ENCODE results near the gene FBXL16.

DNA sequence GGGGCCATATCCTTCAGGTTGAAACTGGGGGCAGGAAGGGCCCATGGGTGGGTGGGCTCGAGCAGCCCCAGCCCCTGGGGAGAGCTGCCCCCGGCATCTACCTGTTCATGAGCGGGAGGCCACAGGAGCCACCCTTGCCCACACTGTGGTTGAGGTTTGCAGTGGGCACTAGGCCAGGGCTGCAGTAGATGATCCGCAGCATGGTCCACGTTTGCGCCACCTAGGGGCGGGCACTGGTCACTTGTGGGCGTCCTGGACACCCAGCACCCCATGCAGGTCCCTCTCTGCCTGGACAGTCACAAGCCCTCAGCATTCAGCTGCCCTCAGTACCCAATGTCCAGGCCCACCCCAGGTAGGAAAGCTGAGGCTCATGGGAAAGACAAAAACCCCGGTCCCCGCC is 19.6 kb downstream of the FBXL16 start:
- TF ChIP-seq, protein P1, sequence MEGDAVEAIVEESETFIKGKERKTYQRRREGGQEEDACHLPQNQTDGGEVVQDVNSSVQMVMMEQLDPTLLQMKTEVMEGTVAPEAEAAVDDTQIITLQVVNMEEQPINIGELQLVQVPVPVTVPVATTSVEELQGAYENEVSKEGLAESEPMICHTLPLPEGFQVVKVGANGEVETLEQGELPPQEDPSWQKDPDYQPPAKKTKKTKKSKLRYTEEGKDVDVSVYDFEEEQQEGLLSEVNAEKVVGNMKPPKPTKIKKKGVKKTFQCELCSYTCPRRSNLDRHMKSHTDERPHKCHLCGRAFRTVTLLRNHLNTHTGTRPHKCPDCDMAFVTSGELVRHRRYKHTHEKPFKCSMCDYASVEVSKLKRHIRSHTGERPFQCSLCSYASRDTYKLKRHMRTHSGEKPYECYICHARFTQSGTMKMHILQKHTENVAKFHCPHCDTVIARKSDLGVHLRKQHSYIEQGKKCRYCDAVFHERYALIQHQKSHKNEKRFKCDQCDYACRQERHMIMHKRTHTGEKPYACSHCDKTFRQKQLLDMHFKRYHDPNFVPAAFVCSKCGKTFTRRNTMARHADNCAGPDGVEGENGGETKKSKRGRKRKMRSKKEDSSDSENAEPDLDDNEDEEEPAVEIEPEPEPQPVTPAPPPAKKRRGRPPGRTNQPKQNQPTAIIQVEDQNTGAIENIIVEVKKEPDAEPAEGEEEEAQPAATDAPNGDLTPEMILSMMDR (IDR thresholded peaks at IDR 0.05 in 2 of 3, conservative IDR thresholded peaks at IDR 0.05 in 1 of 3; ENCODE audit: insufficient read depth in 2 of 3, low read depth in 1 of 3, low read length in 3 of 3): peak; percentile 46 to 59 (median 48)
- TF ChIP-seq POLR2A (conservative IDR thresholded peaks at IDR 0.05) (no peak), PPARD (CRISPR knock-in tag; IDR thresholded peaks at IDR 0.05) (no peak)

Data from K562 (cell line).